ENCODE data around the gene LDLR.

LDLR gene

DNA sequence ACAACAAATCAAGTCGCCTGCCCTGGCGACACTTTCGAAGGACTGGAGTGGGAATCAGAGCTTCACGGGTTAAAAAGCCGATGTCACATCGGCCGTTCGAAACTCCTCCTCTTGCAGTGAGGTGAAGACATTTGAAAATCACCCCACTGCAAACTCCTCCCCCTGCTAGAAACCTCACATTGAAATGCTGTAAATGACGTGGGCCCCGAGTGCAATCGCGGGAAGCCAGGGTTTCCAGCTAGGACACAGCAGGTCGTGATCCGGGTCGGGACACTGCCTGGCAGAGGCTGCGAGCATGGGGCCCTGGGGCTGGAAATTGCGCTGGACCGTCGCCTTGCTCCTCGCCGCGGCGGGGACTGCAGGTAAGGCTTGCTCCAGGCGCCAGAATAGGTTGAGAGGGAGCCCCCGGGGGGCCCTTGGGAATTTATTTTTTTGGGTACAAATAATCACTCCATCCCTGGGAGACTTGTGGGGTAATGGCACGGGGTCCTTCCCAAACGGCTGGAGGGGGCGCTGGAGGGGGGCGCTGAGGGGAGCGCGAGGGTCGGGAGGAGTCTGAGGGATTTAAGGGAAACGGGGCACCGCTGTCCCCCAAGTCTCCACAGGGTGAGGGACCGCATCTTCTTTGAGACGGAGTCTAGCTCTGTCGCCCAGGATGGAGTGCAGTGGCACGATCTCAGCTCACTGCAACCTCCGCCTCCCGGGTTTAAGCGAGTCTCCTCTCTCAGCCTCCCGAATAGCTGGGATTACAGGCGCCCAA is at the start of gene LDLR:
TSS of gene LDLR (plus strand) at position 210 of the 760 bp plus-strand sequence. CDS start at position 296, 86 bp downstream.
- peak; percentile 68 for FAIRE-seq

DNA sequence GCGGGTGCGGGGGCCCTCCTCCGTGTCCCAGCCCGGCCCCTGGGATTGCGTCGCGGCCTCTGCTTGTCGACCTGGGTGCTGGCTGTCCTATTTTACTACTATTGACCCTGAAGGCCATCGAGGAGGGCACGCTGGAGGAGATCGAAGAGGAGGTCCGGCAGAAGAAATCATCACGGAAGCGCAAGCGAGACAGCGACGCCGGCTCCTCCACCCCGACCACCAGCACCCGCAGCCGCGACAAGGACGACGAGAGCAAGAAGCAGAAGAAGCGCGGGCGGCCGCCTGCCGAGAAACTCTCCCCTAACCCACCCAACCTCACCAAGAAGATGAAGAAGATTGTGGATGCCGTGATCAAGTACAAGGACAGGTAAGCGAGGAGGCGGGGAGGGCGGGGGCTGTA is 48.1 kb upstream of the LDLR start:
- FAIRE-seq = no peak

DNA sequence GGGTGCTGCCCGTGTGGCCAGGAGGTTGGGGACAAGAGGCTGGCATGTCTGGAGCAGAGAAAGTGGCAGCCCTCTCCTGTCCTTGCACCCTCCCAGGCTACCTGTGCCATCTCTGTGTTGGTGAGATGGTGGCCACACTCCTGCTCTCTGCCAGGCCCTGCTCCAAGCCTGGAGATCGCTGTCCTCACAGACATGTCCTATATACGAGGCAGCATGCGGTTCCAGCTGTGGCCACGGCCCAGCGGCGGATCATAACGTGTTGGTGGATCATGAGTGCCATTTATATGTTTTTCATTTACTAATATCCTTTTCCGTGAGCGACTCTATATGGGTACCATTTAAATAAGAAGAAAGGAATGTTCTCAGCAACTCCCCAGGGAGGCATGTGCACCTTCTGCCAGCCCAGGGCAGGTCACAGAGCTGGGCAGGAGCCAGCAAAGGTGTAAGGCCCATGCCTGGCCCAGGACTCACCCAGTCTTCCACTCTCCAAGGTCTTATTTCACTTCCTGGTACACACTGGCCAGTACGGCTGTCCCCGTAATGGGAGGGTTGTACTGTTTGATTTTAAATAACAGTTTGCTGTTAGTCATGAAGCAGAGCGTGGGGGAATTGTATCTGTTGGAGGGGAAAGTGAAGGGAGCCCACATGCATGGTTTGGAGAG is 47.2 kb upstream of the LDLR start:
- no peak for FAIRE-seq

DNA sequence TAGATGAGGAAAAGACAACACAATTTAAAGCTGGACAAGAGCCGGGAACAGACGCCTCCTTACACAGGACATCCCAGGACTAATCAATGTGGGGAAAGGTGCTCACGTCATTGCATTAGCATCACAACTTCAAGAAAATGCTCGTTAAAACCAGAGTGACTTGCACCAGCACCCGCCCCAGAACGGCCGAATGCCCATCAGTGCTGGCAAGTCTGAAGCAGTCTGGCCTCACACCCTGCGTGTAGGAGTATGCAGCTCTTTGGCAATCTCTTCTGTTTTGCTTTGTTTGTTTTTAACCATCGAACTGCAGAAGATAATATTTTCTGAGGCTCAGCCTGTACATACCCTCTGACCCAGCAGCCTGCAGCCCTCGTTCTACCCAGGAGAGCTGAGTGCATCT is 44.8 kb upstream of the LDLR start:
- no peak for FAIRE-seq

DNA sequence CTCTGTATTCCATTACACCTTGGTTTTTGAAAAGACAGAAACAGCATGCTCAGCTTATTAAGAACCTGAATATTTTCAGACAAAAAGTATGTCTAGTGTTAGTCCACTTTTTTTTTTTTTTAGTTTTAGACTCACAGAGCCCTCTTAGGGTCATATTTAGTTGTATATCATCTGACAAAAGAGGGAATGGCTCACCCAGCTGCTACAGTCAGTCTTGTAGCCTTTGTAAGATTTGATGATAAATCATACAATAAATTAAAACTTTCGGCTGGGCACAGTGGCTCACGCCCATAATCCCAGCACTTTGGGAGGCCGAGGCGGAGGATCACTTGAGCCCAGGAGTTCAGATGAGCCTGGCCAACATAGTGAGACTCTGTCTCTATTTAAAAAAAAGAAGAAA is 43.7 kb upstream of the LDLR start:
- no peak for FAIRE-seq

DNA sequence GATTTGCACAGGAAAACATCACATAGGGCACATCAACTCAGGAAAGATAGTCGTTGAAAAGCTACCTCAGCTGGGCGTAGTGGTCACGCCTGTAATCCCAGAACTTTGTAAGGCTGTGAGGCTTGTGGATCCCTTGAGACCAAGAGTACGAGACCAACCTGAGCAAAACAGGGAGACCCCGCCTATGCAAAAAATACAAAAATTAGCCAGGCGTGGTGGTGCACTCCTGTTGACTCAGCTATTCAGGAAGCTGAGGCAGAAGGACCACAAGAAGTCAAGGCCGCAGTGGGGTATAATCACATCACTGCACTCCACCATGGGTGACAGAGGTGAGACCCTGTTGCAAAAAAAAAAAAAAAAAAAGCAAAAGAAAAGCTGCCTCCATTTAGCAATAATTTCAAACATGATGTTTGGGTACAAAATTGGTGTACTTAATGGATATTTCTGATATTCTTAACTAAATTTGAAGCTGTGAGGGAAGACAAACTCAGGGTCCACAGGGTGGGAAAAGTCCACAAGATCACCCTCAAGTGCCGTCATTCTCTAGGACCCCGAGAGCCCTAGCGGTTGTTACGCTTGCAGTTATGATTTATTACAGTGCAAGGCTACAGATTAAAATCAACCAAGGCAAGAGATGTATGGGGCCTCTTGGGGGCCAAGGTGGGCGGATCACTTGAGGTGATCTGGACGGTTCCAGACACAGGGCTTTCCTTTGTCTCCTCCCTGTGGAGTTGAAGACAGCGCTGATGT is 42.5 kb upstream of the LDLR start:
- no peak for FAIRE-seq

DNA sequence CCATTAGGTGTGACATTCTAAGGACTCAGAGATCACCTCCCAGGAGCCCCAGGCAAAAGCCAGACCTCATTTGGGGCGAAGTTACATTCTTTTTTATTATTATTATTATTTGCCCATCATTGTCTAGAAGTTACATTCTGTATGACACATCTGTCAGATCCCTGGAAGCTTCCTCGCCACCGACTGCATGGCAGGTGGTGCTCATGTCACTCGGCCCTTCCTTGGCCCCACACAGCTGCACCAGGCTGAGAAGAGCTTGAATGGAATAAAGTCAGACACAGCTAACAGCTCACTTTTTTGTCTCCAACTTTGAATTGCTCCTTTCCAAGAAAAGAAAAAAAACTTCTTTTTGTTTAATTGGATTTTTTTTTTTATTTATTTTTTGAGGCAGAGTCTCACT is 41.4 kb upstream of the LDLR start:
- no peak for FAIRE-seq

DNA sequence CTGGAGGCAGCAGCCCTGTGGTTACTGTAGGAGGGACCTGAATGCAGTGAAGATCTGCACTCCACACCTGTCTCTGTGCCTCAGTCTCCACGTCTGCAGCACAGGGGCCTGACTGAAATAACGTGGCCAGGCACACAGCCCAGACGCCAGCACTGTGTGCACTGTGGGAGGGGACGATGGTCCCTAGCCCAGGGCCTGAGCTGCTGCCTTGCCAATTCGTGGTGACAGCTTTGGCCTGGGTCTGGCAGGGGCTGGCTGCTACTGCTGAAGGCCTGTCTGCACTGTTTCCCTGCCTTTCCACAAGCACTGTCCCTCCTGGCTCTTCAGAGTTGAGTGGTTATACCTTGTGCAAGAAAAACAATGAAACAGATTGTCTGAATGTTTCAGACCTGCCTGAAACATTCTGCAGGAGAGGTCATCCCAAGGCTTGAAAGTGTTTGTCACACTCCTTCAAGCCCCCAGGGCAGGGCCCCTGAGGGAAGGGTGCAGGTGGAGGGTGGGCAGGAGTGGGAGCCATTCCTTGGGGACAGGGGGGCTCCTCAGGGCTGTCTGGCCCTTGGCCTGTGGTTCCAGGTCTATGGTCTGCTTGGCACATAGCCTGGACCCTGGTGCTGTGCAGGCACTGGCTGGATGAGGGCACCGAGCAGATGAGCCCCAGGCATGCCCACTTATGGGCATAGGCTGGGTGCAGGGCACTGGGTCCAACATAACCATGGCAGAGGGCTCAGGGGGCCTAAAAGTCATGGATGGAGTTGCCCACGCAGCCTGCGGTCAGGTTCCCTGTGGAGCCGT is 38.7 kb upstream of the LDLR start:
- FAIRE-seq = no peak

DNA sequence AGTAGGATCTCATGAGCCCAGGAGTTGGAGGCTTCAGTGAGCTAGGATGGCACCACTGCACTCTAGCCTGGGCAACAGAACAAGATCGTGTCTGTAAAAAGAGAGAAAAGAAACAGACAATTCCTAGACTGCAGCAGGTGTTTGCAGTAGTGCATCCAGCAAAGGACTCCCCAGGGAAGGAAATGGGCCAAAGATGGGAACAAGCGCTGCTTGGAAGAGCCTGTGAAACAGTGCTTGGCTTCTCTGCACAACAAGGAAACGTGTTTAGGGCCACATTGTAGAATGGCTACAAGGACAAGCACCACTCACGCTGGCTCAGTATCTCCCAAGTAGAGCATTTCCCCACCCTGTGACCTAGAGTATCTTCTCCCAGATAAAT is 35.5 kb upstream of the LDLR start:
- no peak for FAIRE-seq

DNA sequence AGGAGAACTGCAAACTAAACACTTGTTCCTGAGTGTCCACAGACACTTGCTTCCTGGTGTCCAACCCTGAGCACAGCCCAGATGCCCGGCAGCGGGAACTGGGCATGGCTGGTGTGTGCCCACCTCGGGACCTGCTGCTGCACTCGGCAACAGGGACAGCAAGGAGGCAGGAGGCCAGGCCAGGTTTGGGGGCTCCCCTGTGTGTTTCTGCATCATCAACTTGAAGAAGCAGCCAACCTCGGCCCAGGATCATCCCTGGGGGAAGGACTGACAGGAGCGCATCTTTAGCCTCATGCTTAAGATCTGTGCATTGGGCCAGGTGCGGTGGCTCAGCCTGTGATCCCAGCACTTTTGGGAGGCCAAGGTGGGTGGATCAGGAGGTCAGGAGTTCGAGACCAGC is 35.1 kb upstream of the LDLR start:
- FAIRE-seq = no peak

DNA sequence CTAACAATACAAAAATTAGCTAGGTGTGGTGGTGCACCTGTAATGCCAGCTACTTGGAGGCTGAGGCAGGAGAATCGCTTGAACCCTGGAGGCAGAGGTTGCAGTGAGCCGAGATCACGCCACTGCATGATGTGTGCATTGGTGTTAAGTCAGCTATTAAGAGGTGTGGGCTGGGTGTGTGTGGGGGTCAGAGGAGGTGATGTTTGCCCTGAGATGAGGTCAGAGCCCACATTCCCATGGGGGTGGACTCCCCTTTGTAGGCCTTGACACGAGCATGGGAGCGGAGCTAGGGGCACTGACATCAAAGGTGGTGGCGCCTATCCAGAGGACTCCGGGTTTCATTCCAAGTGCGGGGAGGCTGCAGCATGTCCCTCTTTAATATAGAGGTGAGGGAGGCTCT is 34.6 kb upstream of the LDLR start:
- FAIRE-seq = no peak

DNA sequence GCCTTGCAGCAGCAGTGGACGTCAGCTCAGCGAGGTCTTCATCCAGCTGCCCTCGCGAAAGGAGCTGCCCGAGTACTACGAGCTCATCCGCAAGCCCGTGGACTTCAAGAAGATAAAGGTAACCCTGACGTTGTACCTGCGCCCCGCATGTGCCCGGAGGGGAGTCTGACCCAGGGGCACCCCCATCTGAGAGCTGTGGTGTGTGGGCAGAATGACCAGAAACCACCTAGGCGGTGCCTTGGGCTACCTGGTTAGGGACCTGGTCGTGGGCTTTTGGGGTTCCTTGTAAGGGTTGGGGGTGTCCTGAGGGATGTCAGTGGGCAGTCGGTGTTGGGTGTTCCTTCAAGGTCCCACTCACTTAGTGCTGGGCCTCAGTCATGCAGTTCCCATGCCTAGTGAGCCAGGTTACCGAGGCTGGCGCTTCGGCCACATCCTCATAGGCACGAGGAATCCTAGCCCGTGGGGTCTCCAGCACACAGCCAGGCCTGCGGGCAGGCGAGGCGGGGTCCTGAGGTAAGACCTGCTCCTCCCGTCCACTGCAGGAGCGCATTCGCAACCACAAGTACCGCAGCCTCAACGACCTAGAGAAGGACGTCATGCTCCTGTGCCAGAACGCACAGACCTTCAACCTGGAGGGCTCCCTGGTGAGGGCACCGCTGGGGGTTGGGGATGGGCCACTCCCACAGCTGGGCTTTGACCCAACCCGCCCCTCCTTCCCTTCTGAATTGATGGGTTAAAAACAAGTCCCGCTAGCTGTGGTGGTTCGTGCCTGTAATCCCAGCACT is 30.8 kb upstream of the LDLR start:
- no peak for FAIRE-seq

DNA sequence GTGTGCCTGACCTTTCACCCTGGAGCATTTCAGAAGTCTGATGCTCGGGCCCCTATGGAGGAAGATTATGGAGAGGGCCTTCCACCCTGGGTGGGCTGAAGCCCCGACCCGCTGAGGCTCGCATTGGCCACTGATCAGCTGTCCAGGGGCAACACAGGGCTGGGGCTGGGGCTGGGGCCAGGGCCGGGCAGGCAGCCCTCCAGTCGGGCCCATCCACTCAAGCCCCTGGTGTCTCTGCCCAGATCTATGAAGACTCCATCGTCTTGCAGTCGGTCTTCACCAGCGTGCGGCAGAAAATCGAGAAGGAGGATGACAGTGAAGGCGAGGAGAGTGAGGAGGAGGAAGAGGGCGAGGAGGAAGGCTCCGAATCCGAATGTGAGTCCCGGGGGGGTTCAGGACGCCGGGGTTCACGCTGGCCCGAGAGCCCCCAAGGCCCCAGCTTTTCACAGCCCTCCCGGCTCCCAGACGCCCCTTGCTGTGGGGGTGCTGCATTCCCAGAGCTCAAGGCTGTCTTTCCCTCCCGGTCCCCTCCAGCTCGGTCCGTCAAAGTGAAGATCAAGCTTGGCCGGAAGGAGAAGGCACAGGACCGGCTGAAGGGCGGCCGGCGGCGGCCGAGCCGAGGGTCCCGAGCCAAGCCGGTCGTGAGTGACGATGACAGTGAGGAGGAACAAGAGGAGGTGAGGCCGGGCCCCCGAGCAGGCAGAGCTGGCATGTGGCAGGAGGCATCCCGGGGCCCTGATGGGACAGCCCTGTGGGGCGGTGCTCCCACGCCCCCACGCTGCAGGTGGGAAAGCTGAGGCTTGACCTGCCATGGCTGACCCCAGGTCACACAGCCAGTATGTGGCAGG is 29.5 kb upstream of the LDLR start:
- FAIRE-seq = no peak

DNA sequence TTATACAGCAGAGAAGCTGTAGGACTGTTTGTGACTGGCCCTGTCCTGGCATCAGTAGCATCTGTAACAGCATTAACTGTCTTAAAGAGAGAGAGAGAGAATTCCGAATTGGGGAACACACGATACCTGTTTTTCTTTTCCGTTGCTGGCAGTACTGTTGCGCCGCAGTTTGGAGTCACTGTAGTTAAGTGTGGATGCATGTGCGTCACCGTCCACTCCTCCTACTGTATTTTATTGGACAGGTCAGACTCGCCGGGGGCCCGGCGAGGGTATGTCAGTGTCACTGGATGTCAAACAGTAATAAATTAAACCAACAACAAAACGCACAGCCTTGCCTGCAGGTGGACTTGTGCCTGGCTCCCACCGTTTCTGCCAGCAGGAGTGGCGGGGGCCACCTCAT is 27.3 kb upstream of the LDLR start:
- FAIRE-seq = no peak

DNA sequence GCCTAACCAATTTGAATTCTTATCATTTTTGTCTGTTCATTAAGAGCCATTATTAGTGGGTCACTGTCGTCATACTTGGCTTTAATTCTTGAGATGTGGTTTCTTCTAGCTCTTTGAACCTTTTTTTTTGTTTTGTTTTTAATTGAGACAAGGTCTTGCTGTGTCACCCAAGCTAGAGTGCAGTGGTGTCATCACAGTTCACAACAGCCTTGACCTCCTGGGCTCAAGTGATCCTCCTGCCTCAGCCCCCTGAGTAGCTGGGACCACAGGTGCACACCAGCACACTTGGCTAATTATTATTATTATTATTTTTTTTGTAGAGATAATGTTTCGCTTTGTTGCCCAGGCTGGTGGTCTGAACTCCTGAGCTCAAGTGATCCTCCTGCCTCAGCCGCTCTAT is 25.8 kb upstream of the LDLR start:
- FAIRE-seq = no peak

DNA sequence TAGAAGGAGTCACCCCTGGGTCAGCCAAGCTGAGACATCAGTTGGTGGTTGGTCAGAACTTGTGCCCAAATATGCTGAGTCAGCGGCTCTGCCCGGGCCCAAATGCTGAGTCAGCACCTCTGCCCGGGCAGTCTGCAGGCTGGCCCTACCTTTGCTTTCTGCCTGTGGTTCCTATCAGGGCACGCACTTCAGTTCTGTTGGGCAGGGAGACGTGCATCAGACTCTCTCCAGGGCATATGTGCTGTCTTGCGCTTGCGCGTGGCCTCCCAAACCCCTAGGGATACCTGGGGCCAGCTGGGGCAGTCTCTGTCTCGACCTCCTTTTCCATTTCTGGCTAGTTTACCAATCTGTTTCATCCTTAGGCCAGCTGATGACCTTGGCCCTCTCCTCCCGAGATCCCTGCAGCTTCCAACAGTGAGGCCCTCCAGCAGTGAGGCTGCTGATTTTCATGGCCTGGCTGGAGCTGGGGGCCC is 24.4 kb upstream of the LDLR start:
- no peak for FAIRE-seq

DNA sequence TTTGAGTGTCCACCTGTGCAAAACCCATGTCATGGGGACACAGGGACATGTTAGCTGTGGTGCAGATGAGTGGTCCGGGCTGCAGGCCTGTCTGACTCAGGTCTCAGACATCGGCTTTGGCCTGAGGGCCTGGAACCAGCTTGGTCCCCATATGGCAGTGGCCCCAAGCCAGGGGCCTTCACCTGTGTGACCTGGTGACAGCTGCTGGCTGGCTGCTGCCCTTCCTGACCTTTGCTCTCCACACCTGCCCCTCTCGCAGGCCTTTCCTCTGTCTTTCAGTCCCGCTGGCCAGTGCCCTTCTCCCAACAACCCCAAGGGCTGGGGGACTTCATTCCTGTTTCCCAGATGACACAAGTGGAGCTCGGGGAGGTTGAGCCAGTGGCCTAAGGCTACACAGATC is 22.9 kb upstream of the LDLR start:
- FAIRE-seq = no peak

DNA sequence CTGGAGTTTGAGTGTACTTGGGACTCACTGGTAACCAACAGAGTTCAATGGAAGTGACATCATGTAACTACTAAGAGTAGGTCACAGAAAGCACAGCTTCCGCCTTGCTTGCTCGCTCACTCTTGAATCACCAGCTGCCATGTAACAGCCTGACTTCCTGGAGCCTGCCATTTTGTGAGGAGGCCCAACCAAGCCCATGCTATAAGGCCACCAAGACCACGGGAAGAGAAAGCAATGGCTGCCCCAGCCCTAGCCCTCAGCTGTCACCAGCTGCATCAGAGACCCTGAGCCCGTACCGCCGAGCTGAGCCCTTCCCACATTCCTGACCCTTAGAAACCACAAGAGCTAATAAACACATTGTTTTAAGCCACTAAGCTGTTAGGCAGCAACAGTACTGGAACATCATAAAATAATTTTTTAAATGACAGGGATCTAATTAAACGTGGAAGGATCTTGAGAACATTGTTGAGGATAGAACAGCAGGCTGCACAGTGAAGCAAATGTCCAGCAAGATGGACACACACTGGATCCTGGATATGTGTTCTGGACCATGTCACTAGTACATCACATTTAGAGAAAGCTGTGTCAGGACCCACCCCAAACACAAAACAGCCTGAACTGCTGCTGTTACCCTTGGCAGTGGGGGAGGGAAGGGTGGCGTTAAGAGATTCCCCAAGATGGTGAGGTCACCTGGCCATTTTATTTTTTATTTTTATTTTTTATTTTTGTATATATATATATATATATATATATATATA is 21.7 kb upstream of the LDLR start:
- FAIRE-seq = no peak

DNA sequence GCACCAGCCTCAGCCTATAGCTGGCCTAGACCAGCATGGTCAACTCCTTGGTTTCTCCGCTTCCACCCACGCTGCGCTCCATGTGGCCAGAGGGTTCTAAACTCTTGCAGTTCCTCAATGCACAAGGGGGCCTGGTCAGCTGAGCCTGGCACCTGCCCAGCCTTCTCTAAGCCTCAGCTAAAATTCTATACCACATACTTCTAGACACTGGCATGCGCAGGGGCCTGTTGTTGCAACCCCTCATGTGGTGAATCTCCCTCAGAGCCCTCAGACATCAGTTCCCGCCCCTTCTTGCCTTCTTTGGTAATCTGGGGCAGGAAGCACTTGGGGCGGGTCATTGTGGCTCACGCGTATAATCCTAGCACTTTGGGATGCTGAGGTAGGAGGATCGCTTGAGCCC is 19.7 kb upstream of the LDLR start:
- no peak for FAIRE-seq

DNA sequence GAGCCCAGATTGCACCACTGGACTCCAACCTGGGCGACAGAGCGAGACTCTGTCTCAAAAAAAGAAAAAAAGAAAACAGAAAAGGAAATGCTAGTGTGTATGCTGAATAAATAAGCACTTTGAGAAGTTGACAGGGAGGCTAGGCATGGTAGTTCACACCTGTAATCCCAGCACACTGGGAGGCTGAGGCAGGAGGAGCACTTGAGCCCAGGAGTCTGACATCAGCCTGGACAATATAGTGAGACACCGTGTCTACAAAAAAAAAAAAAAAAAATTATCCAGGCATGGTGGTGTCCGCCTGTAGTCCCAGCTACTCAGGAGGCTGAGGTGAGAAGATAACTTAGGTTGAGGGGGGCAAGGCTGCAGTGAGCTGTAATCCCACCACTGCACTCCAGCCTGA is 19.1 kb upstream of the LDLR start:
- no peak for FAIRE-seq

DNA sequence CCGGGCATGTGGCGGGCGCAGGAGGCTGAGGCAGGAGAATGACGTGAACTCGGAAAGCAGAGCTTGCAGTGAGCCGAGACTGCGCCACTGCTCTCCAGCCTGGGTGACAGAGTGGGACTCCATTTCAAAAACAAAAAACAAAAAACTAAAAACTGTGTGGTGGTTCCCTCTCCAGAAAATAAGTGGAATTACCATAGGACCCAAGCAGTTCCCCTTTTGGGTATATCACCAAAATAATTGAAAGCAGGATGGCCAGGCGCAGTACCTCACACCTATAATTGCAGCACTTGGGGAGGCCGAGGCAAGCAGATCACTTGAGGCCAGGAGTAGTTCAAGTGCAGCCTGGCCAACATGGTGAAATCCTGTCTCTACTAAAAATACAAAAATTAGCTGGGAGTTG is 15.7 kb upstream of the LDLR start:
- FAIRE-seq = no peak

All from TTC549 (cell line).